CD14-positive monocyte (primary cell): ENCODE measurements around the gene PREX1. TPM values are rescaled to one million over a fixed set of nuclear protein-coding genes. Genes with fewer than 3 reads are reported as not detected.

ENCODE experiments used
- DNase-seq, 3 donors: peaks; one replicate each; pipeline ENCODE4 v3.0.0-alpha.2; 2011 to 2022
- H2AFZ ChIP-seq: 2 replicates; pipeline ENCODE4 v1.6.0; 2012; ENCODE audit warnings: mild to moderate bottlenecking, low read depth, low read length, inconsistent platforms; ENCODE audit not compliant: insufficient read depth, poor library complexity, severe bottlenecking
- H3K27ac ChIP-seq, 2 donors: 1 replicate in 1 of 2; 2 replicates in 1 of 2; pipeline ENCODE4 v1.5.1; 2012 to 2013; ENCODE audit warnings: low read length in 2 of 2, control low read depth in 1 of 2, inconsistent platforms in 1 of 2, low read depth in 1 of 2, mild to moderate bottlenecking in 1 of 2
- H3K27me3 ChIP-seq, 2 donors: one replicate each; pipeline versions ENCODE4 v1.6.0 to v1.6.1; 2011 to 2013; ENCODE audit warnings: low read length in 2 of 2; ENCODE audit not compliant: control insufficient read depth in 2 of 2, insufficient read depth in 2 of 2
- H3K36me3 ChIP-seq, 2 donors: replicated peaks in 1 of 2; 1 replicate in 1 of 2; 2 replicates in 1 of 2; pipeline versions ENCODE4 v1.5.1 to v1.6.1; 2012 to 2013; ENCODE audit warnings: low read length in 2 of 2, control low read depth in 1 of 2, inconsistent platforms in 1 of 2, mild to moderate bottlenecking in 1 of 2; ENCODE audit not compliant: insufficient read depth in 2 of 2, control insufficient read depth in 1 of 2
- H3K4me1 ChIP-seq, 2 donors: 1 replicate in 1 of 2; 2 replicates in 1 of 2; pipeline versions ENCODE4 v1.5.1 to v1.6.1; 2012 to 2013; ENCODE audit warnings: low read length in 2 of 2, control low read depth in 1 of 2, inconsistent platforms in 1 of 2, mild to moderate bottlenecking in 1 of 2, moderate library complexity in 1 of 2; ENCODE audit not compliant: insufficient read depth in 2 of 2, control insufficient read depth in 1 of 2
- H3K4me2 ChIP-seq: replicated peaks from 2 replicates; pipeline ENCODE3; 2012; ENCODE audit warnings: low read length, moderate library complexity, mild to moderate bottlenecking; ENCODE audit not compliant: poor library complexity, severe bottlenecking; ENCODE audit errors: extremely low read depth
- H3K4me3 ChIP-seq, 3 experiments: fragments of 200-600 bp in 1 of 3; sonication (generic) in 1 of 3; replicated peaks in 1 of 3; 1 replicate in 2 of 3; 2 replicates in 1 of 3; pipeline ENCODE4 v1.5.1; 2011 to 2013; ENCODE audit warnings: low read length in 3 of 3, mild to moderate bottlenecking in 3 of 3, control low read depth in 2 of 3, low read depth in 2 of 3, inconsistent platforms in 1 of 3, moderate library complexity in 1 of 3
- H3K79me2 ChIP-seq: 2 replicates; pipeline ENCODE4 v1.6.0; 2012; ENCODE audit warnings: mild to moderate bottlenecking, control low read depth, inconsistent platforms, low read length, moderate library complexity; ENCODE audit not compliant: insufficient read depth
- H3K9ac ChIP-seq: 2 replicates; pipeline ENCODE4 v1.6.0; 2017; ENCODE audit warnings: low read length, mild to moderate bottlenecking; ENCODE audit not compliant: insufficient read depth, poor library complexity, severe bottlenecking
- H3K9me3 ChIP-seq, 2 donors: replicated peaks in 1 of 2; 1 replicate in 1 of 2; 2 replicates in 1 of 2; pipeline versions ENCODE4 v1.5.1 to v1.6.1; 2012 to 2013; ENCODE audit warnings: low read length in 2 of 2, control low read depth in 1 of 2; ENCODE audit not compliant: control insufficient read depth in 1 of 2, insufficient read depth in 1 of 2
- H4K20me1 ChIP-seq: 2 replicates; pipeline ENCODE4 v1.6.0; 2012; ENCODE audit warnings: mild to moderate bottlenecking, low read length, control low read depth, moderate library complexity; ENCODE audit not compliant: insufficient read depth
- H3K27ac Mint-ChIP-seq, 7 donors: one replicate each; pipeline ENCODE4 v1.8.0; 2020; ENCODE audit warnings: mild to moderate bottlenecking in 7 of 7, mixed read lengths in 7 of 7, moderate library complexity in 6 of 7, inconsistent platforms in 2 of 7
- H3K27me3 Mint-ChIP-seq, 3 donors: one replicate each; pipeline ENCODE4 v1.8.0; 2021 to 2022; ENCODE audit warnings: low read depth in 3 of 3, mild to moderate bottlenecking in 3 of 3, mixed read lengths in 3 of 3, moderate library complexity in 3 of 3, inconsistent platforms in 1 of 3
- H3K36me3 Mint-ChIP-seq, 2 donors: one replicate each; pipeline ENCODE4 v1.8.0; 2020; ENCODE audit warnings: mixed read lengths in 2 of 2, inconsistent platforms in 1 of 2, mild to moderate bottlenecking in 1 of 2
- H3K4me1 Mint-ChIP-seq: one replicate; pipeline ENCODE4 v1.8.0; 2020; ENCODE audit warnings: mild to moderate bottlenecking, mixed read lengths
- H3K4me3 Mint-ChIP-seq, 2 donors: one replicate each; pipeline ENCODE4 v1.8.0; 2020; ENCODE audit warnings: mild to moderate bottlenecking in 2 of 2, mixed read lengths in 2 of 2, moderate library complexity in 1 of 2
- H3K9me3 Mint-ChIP-seq, 7 donors: one replicate each; pipeline ENCODE4 v1.8.0; 2020 to 2022; ENCODE audit warnings: mixed read lengths in 7 of 7, mild to moderate bottlenecking in 6 of 7, moderate library complexity in 6 of 7, inconsistent platforms in 2 of 7
- CTCF ChIP-seq: fragments of 200-600 bp; IDR thresholded peaks from one replicate; pipeline ENCODE4 v1.8.0; 2022; ENCODE audit warnings: antibody characterized with exemption, mild to moderate bottlenecking
- WGBS: methylation state at CpG from one replicate; pipeline ENCODE4 v1.1.5; 2013; ENCODE audit warnings: missing lambda C conversion rate; ENCODE audit not compliant: insufficient coverage; 5-methylcytosine and 5-hydroxymethylcytosine counted together
- intact Hi-C, 2 donors: fragments of 100-400 bp; cut with micrococcal nuclease; formaldehyde crosslinking; loops; one replicate each; pipeline versions ENCODE4 v1.15.0 to v1.15.1; 2023
- polyA plus RNA-seq, 3 donors: library from polyadenylated mRNA; depleted of rRNA in 1 of 3; unstranded in 2 of 3; stranded (reverse) in 1 of 3; fragments of 300-500 nt in 2 of 3; fragments of >200 nt in 1 of 3; fragmentation: Illumina TruSeq in 2 of 3; gene quantifications; 1 replicate in 2 of 3; 2 replicates in 1 of 3; pipeline ENCODE4 v1.2.3, GENCODE V29; 2012 to 2021

Gene PREX1
- polyA plus RNA-seq, 3 donors, result 24.3 to 114 (median 27.5) TPM

- 86% methylated on average over 1 of the region's 3 CpGs for WGBS
- Mint-ChIP-seq H3K27me3 (peaks cover 0 to 2% (median 0%) of the 10 kb centered on the region in 3 donors), H3K36me3 (peaks cover 29 to 38% of the 10 kb centered on the region in 2 donors), H3K9me3 (peaks cover 0 to 1% (median 0%) of the 10 kb centered on the region in 7 donors), H3K27ac (peak overlapping the region; percentile 21 to 92 (median 88)), H3K4me1 (peaks cover 83% of the 10 kb centered on the region), H3K4me3 (no peak overlapping the region)
- no peak for DNase-seq
- no peaks in the 10 kb centered on the region for H3K9me3 ChIP-seq
- intact Hi-C loops, result no loop called here
- H3K9ac ChIP-seq, result peak overlapping the region; percentile 6
- H3K36me3 ChIP-seq, result no peaks in the 10 kb centered on the region
- peaks cover 98% of the 10 kb centered on the region for H4K20me1 ChIP-seq
- H3K27ac ChIP-seq, result peak overlapping the region; percentile 9 to 69
- no peaks in the 10 kb centered on the region for H3K27me3 ChIP-seq
- peaks cover 100% of the 10 kb centered on the region for H3K79me2 ChIP-seq
- H3K4me1 ChIP-seq, result peaks cover 78 to 81% of the 10 kb centered on the region in 2 donors
- no peak overlapping the region for H2AFZ ChIP-seq
- H3K4me2 ChIP-seq, result peak overlapping the region; percentile 30
- H3K4me3 ChIP-seq, result peak overlapping the region in 1 of 3 experiments; percentile 38
- no peak for TF ChIP-seq CTCF
These were observed 34.0 kb downstream of the PREX1 start for GRCh38 chr20:48793776-48794175.

DNA sequence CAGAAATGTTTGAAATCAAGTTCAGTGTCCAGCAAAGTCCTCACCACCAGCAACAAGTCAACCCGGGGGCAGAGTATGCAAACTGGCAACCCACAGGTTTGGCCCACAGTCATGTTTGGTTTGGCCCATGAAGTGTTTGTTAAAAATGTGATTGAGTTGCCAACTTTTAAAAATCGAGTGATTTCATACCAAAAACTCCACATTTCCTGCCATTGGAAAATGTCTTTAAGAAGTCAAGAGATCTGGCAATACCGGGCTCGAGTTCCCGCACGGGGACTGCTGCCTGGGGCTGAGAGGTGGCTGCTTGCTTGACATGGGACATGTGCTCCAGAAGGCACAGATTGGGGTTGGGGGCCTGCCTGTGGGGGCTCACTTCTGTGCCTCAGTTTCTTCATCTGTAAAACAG, 36.1 kb downstream of the PREX1 start:
- Histone ChIP-seq H3K9me3 (no peaks in the 10 kb centered on the region), H3K9ac (no peak overlapping the region), H4K20me1 (peaks cover 98% of the 10 kb centered on the region), H3K4me1 (peaks cover 78 to 81% of the 10 kb centered on the region in 2 donors), H2AFZ (no peak overlapping the region), H3K79me2 (peaks cover 94% of the 10 kb centered on the region), H3K4me2 (no peak overlapping the region), H3K27ac (peak overlapping the region in 1 of 2 donors; percentile 96), H3K4me3 (no peak overlapping the region), H3K36me3 (no peaks in the 10 kb centered on the region), H3K27me3 (no peaks in the 10 kb centered on the region)
- H3K4me3 Mint-ChIP-seq, result no peak overlapping the region
- H3K9me3 Mint-ChIP-seq, result peaks cover 0 to 1% (median 0%) of the 10 kb centered on the region in 7 donors
- peaks cover 0 to 2% (median 2%) of the 10 kb centered on the region in 3 donors for H3K27me3 Mint-ChIP-seq
- no peak for DNase-seq
- TF ChIP-seq CTCF, result no peak
- 65% methylated on average over 4 of the region's 6 CpGs for WGBS
- peak overlapping the region in 1 of 7 donors; percentile 66 for H3K27ac Mint-ChIP-seq
- intact Hi-C loops, result no loop called here
- peaks cover 28 to 39% of the 10 kb centered on the region in 2 donors for H3K36me3 Mint-ChIP-seq
- H3K4me1 Mint-ChIP-seq, result peaks cover 86% of the 10 kb centered on the region
